Mononuclear cell (primary cell): Measurements from ENCODE around the gene PIAS2. TPM values are rescaled to one million over a fixed set of nuclear protein-coding genes. Genes with fewer than 3 reads are reported as not detected.

ENCODE experiments used
- total RNA-seq: library from RNA; depleted of rRNA; stranded (reverse); fragments of >200 nt; gene quantifications from one replicate; pipeline ENCODE4 v1.2.3, GENCODE V29; 2012

Gene PIAS2
- total RNA-seq, 1 donor = 46.8 TPM

Other genes starting within 250 kb of the PIAS2 start
- under 0.01 TPM for gene ST8SIA5, start 160.5 kb downstream of the PIAS2 start, total RNA-seq
- 0.42 TPM for gene KATNAL2, start 95 bp upstream of the PIAS2 start, total RNA-seq
- gene ELOA2, start 118.1 kb upstream of the PIAS2 start, total RNA-seq = under 0.01 TPM
- 4.0 TPM for gene HDHD2, start 233.0 kb upstream of the PIAS2 start, total RNA-seq